GM18508 (cell line): ENCODE results near the gene MARCO.

Source experiments
- ATAC-seq: cut with Tn5 transposase; IDR thresholded peaks from one replicate; pipeline ENCODE4 v1.9.1; 2021; ENCODE audit warnings: moderate number of reproducible peaks; ENCODE audit not compliant: insufficient read depth, unreplicated experiment

MARCO gene

GRCh38 chr2:118971245-118972122 lies 29.5 kb downstream of the MARCO start:
- ATAC-seq = no peak

GRCh38 chr2:118973542-118973951 lies 31.6 kb downstream of the MARCO start:
- ATAC-seq = no peak

GRCh38 chr2:118974103-118974993 lies 32.4 kb downstream of the MARCO start:
- no peak for ATAC-seq

GRCh38 chr2:118975133-118975532 lies 33.1 kb downstream of the MARCO start:
- no peak for ATAC-seq

- ATAC-seq = no peak
These were observed 36.1 kb downstream of the MARCO start for GRCh38 chr2:118978064-118978463.

- no peak for ATAC-seq
These were observed 37.3 kb downstream of the MARCO start for GRCh38 chr2:118979152-118979861.

GRCh38 chr2:118980022-118980421 lies 38.0 kb downstream of the MARCO start:
- no peak for ATAC-seq

GRCh38 chr2:118980573-118980972 lies 38.6 kb downstream of the MARCO start:
- ATAC-seq = no peak

- ATAC-seq = no peak
These were observed 39.6 kb downstream of the MARCO start for GRCh38 chr2:118981632-118982031.

- ATAC-seq = no peak
These were observed 40.0 kb downstream of the MARCO start for GRCh38 chr2:118982039-118982438.

- ATAC-seq = no peak
These were observed 41.1 kb downstream of the MARCO start for GRCh38 chr2:118983133-118983532.

- no peak for ATAC-seq
These were observed 41.9 kb downstream of the MARCO start for GRCh38 chr2:118983915-118984314.

GRCh38 chr2:118986738-118987137 lies 44.7 kb downstream of the MARCO start:
- no peak for ATAC-seq

GRCh38 chr2:118987886-118988285 lies 45.9 kb downstream of the MARCO start:
- peak; percentile 48 for ATAC-seq

GRCh38 chr2:118988706-118989105 lies 46.7 kb downstream of the MARCO start:
- ATAC-seq = no peak

- peak; percentile 51 for ATAC-seq
These were observed 47.5 kb downstream of the MARCO start for GRCh38 chr2:118989481-118989880.

GRCh38 chr2:118990757-118991545 lies 49.0 kb downstream of the MARCO start:
- no peak for ATAC-seq

- no peak for ATAC-seq
These were observed 49.6 kb downstream of the MARCO start for GRCh38 chr2:118991554-118991953.

GRCh38 chr2:118992740-118993391 lies 50.9 kb downstream of the MARCO start:
- no peak for ATAC-seq
